Neural crest cell (in vitro differentiated cells): ENCODE measurements around the gene SQOR. TPM values are rescaled to one million over a fixed set of nuclear protein-coding genes. Genes with fewer than 3 reads are reported as not detected.

ENCODE experiments used
- DNase-seq: peaks from one replicate; pipeline ENCODE4 v3.0.0; 2021; ENCODE audit warnings: low read depth, mixed read lengths, low spot score
- H3K27ac Mint-ChIP-seq: one replicate; pipeline ENCODE4 v1.8.0; 2021; ENCODE audit warnings: mild to moderate bottlenecking, mixed read lengths; ENCODE audit not compliant: unreplicated experiment
- H3K27me3 Mint-ChIP-seq: 2 replicates; pipeline ENCODE4 v1.8.0; 2021; ENCODE audit warnings: low read depth, mild to moderate bottlenecking, mixed read lengths
- H3K36me3 Mint-ChIP-seq: 2 replicates; pipeline ENCODE4 v1.8.0; 2021; ENCODE audit warnings: low read depth, mild to moderate bottlenecking, mixed read lengths
- H3K4me1 Mint-ChIP-seq: 2 replicates; pipeline ENCODE4 v1.8.0; 2021; ENCODE audit warnings: mixed read lengths
- H3K4me3 Mint-ChIP-seq: one replicate; pipeline ENCODE4 v1.8.0; 2021; ENCODE audit warnings: mild to moderate bottlenecking, mixed read lengths
- H3K9me3 Mint-ChIP-seq: 2 replicates; pipeline ENCODE4 v1.8.0; 2021; ENCODE audit warnings: mixed read lengths
- total RNA-seq: library from RNA; stranded (reverse); gene quantifications from 2 replicates; pipeline ENCODE4 v1.2.1, GENCODE V29; 2021
- TF ChIP-seq, protein P1 (sequence below): fragments of 200-600 bp; sonication (generic); conservative IDR thresholded peaks from 2 replicates; pipeline ENCODE4 v1.5.0; 2021; ENCODE audit warnings: antibody characterized with exemption, mild to moderate bottlenecking

SQOR gene
- total RNA-seq, 1 donor from 2014 or later, result not detected

DNA sequence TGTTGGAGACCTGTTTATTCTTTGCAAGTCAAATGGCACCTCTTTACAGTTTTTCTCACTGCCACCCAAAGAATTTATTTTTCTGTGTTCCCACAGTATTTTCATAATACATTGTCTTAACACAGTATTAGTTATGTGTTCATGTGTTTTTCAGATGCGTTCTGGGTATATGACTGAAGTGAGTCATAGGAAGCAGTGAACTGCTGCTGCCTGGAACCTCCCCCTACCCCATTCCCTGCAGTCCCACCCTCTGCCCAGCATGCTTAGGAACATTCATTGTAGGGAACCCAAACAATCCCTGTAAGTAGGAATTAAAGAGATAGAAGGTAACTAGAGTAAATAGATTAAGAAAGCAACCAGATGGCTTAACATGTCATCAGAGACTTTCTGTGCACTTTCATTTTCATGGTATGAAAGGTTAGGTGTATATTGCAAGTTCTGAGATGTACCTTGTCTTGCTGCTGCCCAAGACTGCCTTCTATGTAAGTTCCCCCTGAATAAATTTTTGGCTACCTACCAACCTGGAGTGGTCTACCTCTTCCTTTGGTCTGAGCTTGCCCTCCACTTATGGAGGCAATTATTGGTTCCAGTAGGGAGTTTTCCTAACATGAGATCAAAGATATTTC lies 21.9 kb upstream of the SQOR start:
- no peaks in the 10 kb centered on the region for H3K36me3 Mint-ChIP-seq
- no peaks in the 10 kb centered on the region for H3K27me3 Mint-ChIP-seq
- no peak overlapping the region for H3K4me3 Mint-ChIP-seq
- H3K9me3 Mint-ChIP-seq, result no peaks in the 10 kb centered on the region
- no peak for DNase-seq
- TF ChIP-seq, protein P1, sequence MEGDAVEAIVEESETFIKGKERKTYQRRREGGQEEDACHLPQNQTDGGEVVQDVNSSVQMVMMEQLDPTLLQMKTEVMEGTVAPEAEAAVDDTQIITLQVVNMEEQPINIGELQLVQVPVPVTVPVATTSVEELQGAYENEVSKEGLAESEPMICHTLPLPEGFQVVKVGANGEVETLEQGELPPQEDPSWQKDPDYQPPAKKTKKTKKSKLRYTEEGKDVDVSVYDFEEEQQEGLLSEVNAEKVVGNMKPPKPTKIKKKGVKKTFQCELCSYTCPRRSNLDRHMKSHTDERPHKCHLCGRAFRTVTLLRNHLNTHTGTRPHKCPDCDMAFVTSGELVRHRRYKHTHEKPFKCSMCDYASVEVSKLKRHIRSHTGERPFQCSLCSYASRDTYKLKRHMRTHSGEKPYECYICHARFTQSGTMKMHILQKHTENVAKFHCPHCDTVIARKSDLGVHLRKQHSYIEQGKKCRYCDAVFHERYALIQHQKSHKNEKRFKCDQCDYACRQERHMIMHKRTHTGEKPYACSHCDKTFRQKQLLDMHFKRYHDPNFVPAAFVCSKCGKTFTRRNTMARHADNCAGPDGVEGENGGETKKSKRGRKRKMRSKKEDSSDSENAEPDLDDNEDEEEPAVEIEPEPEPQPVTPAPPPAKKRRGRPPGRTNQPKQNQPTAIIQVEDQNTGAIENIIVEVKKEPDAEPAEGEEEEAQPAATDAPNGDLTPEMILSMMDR, result no peak
- H3K4me1 Mint-ChIP-seq, result no peaks in the 10 kb centered on the region
- H3K27ac Mint-ChIP-seq, result no peak overlapping the region

DNA sequence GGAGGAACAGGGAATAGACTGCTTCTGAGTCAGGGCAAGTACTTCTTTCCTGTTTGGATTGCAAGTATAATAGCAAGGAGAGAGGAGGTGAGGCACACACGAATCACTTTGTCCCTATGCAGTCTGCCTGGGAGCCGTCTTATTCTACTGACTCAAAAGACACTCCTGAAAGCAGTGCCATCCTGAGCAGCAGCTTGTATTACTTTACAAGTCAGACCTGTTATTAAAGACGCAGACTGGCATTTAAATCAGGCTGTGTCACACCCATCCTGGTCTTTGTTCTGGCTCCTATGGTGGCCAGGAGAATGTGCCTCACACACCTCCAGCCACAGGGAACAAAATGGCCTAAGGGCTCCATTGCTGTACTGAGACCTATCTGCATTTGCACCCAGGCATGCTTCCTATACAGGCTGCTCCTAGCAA lies 17.9 kb upstream of the SQOR start:
- H3K9me3 Mint-ChIP-seq, result no peaks in the 10 kb centered on the region
- H3K27ac Mint-ChIP-seq, result no peak overlapping the region
- H3K27me3 Mint-ChIP-seq, result peaks cover 3% of the 10 kb centered on the region
- H3K4me3 Mint-ChIP-seq, result no peak overlapping the region
- H3K4me1 Mint-ChIP-seq, result no peaks in the 10 kb centered on the region
- TF ChIP-seq, protein P1, result no peak
- no peak for DNase-seq
- H3K36me3 Mint-ChIP-seq, result no peaks in the 10 kb centered on the region

DNA sequence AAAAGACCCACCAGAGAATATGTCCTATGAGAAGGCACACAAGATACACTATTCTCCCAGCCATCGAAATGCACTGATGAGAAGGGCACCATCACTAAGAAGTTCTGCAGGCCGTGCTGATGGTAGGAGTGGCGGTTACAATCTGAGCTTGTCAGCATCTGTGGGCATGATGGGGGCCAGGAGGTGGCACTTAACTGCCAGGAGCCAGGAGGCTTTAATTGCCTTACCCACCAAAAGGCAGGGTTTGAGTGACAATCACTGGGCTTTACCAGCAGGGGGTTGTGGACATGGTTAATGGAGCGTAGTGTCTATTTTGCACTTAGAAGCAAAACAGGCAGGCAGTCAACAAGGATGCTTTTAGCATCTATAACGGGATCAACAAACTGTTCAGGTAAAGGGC lies 16.0 kb upstream of the SQOR start:
- TF ChIP-seq, protein P1, result no peak
- H3K4me3 Mint-ChIP-seq, result no peak overlapping the region
- peaks cover 8% of the 10 kb centered on the region for H3K27me3 Mint-ChIP-seq
- H3K9me3 Mint-ChIP-seq, result peaks cover 9% of the 10 kb centered on the region
- peaks cover 4% of the 10 kb centered on the region for H3K36me3 Mint-ChIP-seq
- no peak overlapping the region for H3K27ac Mint-ChIP-seq
- DNase-seq, result no peak
- H3K4me1 Mint-ChIP-seq, result no peaks in the 10 kb centered on the region

DNA sequence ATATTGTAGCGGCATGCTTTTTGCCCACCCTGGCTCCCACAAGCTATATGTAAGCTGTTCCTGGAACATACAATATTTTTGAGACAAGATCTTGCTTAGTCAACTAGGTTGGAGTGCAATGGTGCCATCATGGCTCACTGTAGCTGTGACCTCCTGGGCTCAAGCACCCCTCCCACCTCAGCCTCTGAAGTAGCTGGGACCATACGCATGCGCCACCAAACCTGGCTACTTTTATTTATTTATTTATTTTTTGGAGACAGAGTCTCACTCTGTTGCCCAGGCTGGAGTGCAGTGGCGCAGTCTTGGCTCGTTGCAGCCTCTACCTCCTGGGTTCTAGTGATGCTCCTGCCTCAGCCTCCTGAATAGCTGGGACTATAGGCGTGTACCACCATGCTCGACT lies 6.7 kb upstream of the SQOR start:
- peaks cover 27% of the 10 kb centered on the region for H3K27me3 Mint-ChIP-seq
- peaks cover 16% of the 10 kb centered on the region for H3K9me3 Mint-ChIP-seq

DNA sequence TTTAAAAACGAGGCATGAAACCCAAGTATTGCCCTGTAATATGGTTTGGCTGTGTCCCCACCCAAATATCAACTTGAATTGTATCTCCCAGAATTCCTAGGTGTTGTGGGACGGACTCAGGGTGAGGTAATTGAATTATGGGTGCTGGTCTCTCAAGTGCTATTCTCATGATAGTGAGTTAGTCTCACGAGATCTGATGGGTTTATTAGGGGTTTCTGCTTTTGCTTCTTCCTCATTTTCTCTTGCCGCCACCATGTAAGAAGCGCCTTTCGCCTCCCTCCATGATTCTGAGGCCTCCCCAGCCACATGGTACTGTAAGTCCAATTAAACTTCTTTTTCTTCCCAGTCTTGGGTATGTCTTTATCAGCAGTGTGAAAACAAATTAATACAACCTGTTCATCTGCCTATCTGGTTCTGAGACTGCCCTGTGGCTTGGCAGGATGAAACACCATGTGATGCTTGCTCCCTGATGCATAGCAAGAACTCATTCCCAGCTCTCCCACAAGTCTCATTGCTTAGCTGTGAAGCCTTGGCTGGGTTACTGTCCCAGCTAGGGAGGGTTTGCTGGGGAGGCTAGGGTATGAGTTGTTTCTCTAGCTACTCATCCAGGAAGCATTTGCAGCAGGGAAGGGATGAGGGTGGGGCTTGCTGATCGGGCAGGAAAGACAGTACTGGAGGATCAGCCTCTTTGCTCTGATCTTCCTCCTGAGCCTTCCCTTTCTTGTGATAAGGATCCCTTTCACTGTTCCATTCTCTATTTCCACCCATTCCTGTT lies 3.7 kb upstream of the SQOR start:
- DNase-seq, result no peak
- peaks cover 4% of the 10 kb centered on the region for H3K36me3 Mint-ChIP-seq
- peaks cover 9% of the 10 kb centered on the region for H3K9me3 Mint-ChIP-seq
- H3K27me3 Mint-ChIP-seq, result peaks cover 47% of the 10 kb centered on the region
- H3K27ac Mint-ChIP-seq, result no peak overlapping the region
- H3K4me3 Mint-ChIP-seq, result no peak overlapping the region
- TF ChIP-seq, protein P1, result no peak
- H3K4me1 Mint-ChIP-seq, result peaks cover 6% of the 10 kb centered on the region

More for the DNA sequence above, 6.7 kb upstream of the SQOR start:
- no peak overlapping the region for H3K27ac Mint-ChIP-seq
- H3K36me3 Mint-ChIP-seq, result peaks cover 6% of the 10 kb centered on the region
- H3K4me1 Mint-ChIP-seq, result no peaks in the 10 kb centered on the region
- TF ChIP-seq, protein P1, result no peak
- DNase-seq, result no peak
- no peak overlapping the region for H3K4me3 Mint-ChIP-seq
